Stimulated activated CD4-positive, alpha-beta T cell treated with anti-CD3 and anti-CD28 coated beads, Interleukin-15, amount 100 ng/mL, for 24 hours (primary cell): ENCODE data around the gene SLC27A2.

Experiments
- DNase-seq: peaks from one replicate; pipeline ENCODE4 v3.0.0-alpha.2; 2020

Gene SLC27A2

DNA sequence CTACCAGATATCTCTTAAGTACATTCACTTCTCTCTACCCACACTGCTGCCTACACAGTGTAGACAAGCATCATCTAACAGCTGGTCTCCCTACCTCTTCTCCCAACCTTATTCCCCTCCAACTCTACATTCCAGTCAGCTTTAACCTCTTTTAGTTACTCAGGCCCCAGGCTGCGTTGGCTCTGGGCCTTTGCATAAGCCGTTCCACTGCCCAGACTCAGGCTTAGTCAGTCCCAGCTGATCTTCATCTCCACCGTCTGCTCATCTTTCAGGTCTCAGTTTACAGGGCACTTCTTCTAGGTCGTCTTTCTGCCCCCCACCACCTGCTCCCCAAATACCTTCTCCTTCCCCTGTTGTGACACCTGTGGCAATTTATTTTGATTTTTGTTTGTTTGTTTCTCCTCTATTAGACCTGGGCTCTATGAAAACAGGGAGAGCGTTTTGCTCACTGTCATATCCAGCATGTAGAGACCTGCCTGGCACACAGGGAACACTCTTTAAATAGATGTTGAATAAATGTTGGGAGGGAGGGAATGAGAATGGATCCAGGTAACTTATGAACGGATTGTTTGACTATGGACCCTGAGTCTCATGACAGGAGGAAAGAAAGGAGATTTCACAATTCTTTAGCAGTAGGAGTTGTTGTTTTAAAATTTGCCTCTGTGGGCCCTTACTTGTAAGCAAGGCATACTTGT lies 11.1 kb downstream of the SLC27A2 start:
- DNase-seq = no peak

DNA sequence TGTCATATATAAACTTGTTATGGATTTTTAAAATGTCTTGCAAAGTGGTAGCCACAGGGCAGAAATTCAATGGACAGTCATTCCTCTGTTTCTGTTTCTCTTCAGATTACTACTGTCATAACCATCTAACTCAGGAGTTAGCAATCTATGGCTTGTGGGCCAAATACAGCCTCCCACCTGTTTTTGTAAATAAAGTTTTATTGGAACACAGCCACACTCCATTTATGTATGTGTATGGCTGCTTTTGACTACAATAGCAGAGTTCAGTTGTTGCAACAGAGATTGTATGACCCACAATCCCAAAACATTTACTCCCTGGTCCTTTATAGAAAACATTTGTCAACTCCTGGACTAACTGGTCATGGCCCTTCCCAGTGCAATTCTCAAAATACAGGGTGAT lies 20.0 kb downstream of the SLC27A2 start:
- DNase-seq = no peak

- no peak for DNase-seq
These were observed 24.0 kb downstream of the SLC27A2 start for GRCh38 chr15:50206020-50206419.

DNA sequence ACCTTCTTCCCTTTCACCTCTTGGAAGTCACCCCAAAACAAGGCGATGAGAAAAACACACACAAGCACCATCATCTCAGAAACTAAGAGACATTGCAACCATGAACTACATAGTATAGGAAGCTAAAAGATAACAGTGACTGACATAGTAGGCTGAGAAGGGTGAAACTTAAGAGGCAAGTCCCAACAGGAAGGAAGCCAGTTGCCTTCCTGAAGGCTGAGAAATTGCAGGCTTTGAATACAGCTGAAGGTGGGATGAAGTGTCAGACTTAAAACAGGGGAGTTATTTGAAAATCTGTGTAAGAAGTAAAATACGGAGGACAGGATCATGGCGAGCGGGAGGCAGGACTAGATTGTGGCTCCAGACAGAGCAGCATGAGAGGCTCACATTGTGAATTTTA lies 27.8 kb downstream of the SLC27A2 start:
- no peak for DNase-seq

GRCh38 chr15:50210462-50211157 lies 28.6 kb downstream of the SLC27A2 start:
- DNase-seq = no peak

GRCh38 chr15:50218291-50218690 lies 36.3 kb downstream of the SLC27A2 start:
- no peak for DNase-seq

DNA sequence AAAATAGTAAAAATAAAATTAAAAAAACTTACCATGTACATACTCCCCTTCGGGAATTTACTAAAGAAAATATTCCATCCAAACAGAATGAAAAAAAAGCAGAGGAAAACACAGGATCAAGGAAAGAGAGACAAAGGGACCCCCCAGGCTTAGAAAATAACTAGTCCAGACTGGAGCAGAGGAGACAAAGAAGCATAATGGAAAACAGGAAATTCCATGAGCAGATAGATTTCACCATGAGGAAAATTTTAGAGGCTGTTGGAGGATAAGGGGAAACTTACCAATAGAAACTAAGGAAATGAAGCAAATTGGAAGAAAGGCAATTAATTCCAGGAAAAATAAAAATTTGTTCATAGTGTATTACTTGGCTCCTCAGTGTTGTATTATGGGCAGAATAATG lies 36.7 kb downstream of the SLC27A2 start:
- no peak for DNase-seq

GRCh38 chr15:50219820-50220219 lies 37.8 kb downstream of the SLC27A2 start:
- DNase-seq = no peak

- DNase-seq = no peak
These were observed 40.2 kb downstream of the SLC27A2 start for GRCh38 chr15:50222181-50222580.

DNA sequence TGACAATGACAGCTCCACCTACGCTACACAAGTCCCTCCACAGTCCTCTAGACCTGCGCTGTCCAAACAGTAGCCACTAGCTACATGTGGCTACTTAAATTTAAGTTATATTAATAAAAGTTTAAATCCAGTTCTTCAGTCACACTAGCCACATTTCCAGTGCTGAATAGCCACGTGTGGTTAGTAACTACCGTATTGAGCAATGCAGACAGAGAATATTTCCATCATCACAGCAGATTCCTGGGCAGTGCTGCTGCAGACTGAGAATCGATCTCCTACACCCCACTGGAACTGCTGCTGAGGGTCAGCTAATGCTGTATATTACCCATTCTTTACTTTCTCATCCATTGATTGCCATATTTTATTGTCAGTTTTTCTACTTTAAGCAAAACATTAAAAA lies 42.6 kb downstream of the SLC27A2 start:
- DNase-seq = no peak

GRCh38 chr15:50225057-50225456 lies 43.1 kb downstream of the SLC27A2 start:
- no peak for DNase-seq

DNA sequence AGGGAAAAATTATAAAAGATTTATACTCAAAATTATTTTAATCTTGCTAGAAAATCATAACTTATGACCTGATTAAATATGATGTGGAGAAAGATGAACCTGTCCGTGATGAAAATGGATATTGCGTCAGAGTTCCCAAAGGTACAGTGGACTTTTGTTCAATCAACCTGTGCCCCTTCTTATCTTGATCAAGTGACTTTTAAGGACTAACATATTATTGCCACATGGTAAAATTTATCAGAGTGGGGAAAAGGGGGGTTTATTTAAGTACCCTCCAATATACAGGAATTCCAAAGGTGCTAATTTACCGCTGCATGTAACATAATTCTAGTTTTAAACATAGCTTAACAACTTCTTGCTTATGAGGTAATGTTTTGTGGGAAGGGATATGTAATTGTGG lies 43.9 kb downstream of the SLC27A2 start:
- no peak for DNase-seq

GRCh38 chr15:50227076-50227475 lies 45.1 kb downstream of the SLC27A2 start:
- no peak for DNase-seq

DNA sequence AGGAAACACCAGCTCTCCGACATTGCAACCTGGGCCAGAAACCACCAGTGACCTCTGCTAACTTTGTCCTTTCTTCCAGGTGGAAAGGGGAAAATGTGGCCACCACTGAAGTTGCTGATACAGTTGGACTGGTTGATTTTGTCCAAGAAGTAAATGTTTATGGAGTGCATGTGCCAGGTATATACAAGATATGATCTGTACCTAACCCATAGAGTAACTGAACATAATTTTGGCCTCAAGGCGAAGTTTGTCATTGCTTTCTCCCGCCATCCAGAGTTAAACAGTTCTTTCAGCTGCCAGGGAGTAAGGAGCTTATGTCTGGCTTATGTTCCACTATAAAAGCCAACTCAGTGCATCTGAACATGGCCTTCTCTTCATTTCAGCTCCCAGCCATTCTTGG lies 46.9 kb downstream of the SLC27A2 start:
- no peak for DNase-seq

DNA sequence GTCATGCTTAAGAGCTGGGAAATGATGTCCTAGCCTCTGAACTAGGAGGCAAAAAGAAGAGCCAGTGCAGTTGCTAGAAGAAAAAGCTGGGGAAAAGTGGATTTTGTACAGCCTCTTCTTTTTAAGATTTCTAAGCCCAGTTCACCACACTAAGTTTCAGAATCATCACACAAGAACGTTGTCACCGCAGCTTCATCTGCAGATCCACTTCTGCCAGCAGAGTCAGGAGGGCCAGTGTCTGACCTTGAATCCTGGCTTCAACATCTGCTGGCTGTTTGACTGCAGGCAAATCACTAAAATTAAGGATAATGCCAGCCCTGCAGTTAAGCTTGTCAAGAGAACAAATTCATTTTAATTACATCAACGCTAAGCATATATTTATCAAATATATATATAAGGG lies 47.3 kb downstream of the SLC27A2 start:
- DNase-seq = no peak

DNA sequence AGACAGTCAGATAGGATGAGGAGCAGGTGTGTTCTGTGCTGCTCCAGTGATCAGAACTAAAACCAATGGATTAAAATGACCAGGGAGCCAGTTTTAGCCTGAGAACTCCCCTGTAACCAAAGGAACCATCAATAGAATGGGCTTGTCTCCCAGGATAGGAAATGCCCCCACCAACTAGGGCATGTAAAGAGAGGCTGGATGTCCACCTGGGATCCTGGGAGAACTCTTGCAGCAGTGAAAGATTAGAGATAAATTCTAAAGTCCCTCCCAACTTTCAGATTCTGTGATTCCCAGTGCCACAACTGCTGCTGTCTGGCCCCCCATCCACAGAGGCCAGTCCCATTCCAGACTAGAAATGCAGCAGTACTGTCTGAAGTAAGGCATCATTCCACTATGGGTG lies 49.8 kb downstream of the SLC27A2 start:
- no peak for DNase-seq

DNA sequence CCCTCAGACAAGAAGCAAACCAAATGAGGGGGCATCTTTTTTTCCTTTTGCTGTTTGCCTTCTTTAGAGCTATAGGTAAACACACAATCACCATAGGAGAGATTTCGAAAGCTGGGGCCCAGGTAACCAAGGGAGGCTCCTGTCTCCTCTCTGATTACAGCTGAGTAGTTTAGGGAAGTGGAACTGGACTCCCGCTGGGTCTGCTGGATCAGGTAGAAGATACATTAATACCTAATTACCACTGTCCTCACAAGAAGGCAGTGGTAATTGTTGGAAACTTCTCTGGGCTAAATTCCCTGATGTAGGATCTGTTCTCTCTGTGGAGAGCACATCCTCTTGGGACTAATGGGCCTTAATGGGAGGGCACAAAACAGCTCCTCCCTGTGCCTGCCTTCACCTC lies 50.8 kb downstream of the SLC27A2 start:
- no peak for DNase-seq

DNA sequence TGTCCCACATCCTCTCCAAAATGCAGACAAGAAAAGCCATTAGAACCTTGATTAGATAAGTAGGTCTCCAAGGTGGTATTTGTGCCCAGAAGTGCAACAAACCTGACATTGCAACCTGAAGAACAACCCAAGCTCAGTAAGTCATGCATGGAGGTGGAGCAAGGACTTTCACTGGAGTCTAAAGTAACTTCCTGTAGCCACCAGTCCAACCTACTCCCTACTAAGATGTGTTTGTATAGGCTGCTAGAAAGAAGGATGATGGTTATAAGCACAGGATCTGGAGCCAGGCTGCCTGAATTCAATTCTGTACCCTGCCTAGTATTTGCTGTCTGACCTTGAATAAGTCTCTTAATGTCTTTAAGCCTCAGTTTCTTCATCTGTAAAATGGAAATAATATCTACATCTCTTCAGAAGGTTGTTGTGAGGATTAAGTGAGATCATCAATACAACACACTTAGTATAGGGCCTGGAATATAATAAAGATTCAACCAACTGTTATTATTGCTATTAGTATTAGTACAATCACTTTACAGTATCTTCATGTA lies 51.3 kb downstream of the SLC27A2 start:
- no peak for DNase-seq

GRCh38 chr15:50234764-50235163 lies 52.8 kb downstream of the SLC27A2 start:
- DNase-seq = no peak

DNA sequence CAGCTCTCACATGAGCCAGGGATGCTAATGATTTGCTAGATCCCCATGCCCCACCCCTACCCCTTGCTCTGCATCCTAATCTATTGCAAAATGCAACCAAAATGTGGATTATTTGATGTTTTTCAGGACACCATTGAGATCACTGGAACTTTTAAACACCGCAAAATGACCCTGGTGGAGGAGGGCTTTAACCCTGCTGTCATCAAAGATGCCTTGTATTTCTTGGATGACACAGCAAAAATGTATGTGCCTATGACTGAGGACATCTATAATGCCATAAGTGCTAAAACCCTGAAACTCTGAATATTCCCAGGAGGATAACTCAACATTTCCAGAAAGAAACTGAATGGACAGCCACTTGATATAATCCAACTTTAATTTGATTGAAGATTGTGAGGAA lies 53.8 kb downstream of the SLC27A2 start:
- DNase-seq = no peak

DNA sequence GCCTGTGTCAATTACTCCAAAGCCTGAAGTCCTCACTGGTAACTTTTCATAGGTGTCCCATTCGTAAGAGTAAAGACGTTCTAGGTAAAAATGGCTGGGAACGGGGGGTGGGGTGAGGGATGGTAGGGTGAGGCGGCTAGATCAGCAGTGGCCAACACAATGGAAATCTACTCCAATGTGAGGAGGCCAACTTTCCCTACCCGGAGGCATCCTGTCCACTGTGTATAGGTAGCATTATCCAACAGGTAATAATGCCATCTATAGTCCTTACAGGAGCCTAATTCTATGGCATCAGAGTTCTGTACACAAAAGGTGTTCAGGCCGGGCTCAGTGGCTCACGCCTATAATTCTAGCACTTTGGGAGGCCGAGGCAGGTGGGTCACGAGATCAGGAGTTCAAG lies 54.4 kb downstream of the SLC27A2 start:
- no peak for DNase-seq

DNA sequence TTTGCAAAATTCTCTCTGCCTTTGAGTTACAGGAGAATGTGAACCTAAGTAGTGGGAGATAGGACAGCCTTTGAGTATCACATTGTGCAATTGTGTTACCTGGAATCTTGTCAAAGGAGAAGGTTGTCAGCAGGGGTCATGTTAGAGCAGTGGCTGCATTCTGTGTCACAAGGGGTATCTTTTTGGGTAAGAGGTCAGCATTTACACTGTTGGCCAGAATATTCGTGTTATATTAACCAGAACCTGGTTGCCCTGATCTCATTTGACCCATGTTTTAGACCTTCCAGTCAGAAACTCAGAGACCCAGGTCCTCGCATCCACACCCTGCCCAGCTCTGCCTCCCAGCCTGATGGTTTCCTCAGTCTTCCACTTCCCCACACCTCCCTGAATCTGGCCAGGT lies 56.3 kb downstream of the SLC27A2 start:
- no peak for DNase-seq

DNA sequence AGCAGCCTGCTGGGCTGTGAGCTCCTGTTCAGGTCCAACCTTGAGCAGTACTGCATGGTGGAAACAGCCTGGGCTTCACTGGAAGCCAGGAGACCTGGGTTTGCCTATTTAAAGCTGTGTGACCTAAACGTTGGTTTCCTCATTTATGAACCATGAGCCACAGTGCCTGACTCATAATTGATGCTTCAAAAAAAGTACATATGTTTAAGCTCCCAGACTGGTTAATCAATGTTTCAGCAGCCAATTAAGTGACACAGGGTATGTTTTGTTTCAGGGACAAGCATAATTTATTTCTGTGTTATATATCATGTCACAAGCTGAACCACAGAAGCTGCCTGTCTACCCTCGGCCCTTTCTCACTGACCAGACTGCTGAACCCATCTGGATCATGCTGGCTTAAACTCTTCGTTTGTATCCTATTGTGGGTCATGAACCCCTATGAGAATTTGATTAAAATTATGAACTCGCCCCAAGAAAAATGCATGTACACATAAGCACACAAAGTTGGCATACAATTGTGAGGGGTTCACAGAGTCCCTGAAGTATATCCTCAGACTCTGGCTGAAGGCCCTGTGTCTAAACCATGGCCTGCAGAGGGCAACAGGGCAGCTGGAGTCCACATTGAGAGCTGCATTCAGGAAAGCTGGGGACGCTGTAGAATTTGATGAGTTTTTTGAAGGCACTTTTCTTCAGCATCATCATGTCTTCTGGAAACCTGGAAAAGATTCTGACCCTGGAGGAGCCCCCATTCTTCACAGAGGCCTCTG lies 59.9 kb downstream of the SLC27A2 start:
- DNase-seq = no peak

GRCh38 chr15:50244153-50244552 lies 62.2 kb downstream of the SLC27A2 start:
- no peak for DNase-seq
